Endothelial cell of umbilical vein (primary cell): ENCODE results near the gene USP11. TPM values are rescaled to one million over a fixed set of nuclear protein-coding genes. Genes with fewer than 3 reads are reported as not detected.
A peak's percentile ranks its signal among the peaks of the same experiment; 100 is the strongest.

Experiments
- BruUV-seq: library from RNA; stranded (reverse); fragments of 400-500 nt; replicated peaks from 2 replicates; lab custom pipeline; 2021; lab: Mats Ljungman, UMichigan
- CTCF ChIA-PET: fragments of 300-600, 350-600 bp; sonication (Branson Sonifier 250); formaldehyde crosslinking; loops from one replicate; lab custom pipeline; 2021; ENCODE audit warnings: antibody characterized with exemption, inconsistent platforms; lab: Charles Lee
- POLR2A ChIA-PET: fragments of 300-600, 350-600 bp; sonication (Branson Sonifier 250); formaldehyde crosslinking; loops from one replicate; lab custom pipeline; 2021; ENCODE audit warnings: antibody characterized with exemption, inconsistent platforms; lab: Charles Lee
- DNase-seq: peaks from one replicate; pipeline ENCODE4 v3.0.0-alpha.2; 2011; ENCODE audit warnings: low read depth, low spot score
- FAIRE-seq: peaks from 2 replicates; lab custom pipeline; 2011; peaks lifted over from hg19 to GRCh38; lab: Jason Lieb, UNC
- H2AFZ ChIP-seq: 2 replicates; pipeline ENCODE4 v1.6.0; 2012; ENCODE audit warnings: low read depth, low read length, control low read depth, inconsistent platforms
- H3K27ac ChIP-seq: 2 replicates; pipeline ENCODE4 v1.5.1; 2011; ENCODE audit warnings: low read depth, mild to moderate bottlenecking, control low read depth, low read length, moderate library complexity; ENCODE audit not compliant: insufficient read depth
- H3K27me3 ChIP-seq, 2 experiments: 2 replicates each; pipeline versions ENCODE4 v1.6.0 to v1.6.1; 2011; ENCODE audit warnings: low read length in 2 of 2, mixed read lengths in 1 of 2; ENCODE audit not compliant: control insufficient read depth in 2 of 2, insufficient read depth in 2 of 2
- H3K36me3 ChIP-seq, 2 experiments: 2 replicates in 1 of 2; 3 replicates in 1 of 2; pipeline ENCODE4 v1.5.1; 2011; ENCODE audit warnings: low read length in 2 of 2, mild to moderate bottlenecking in 1 of 2, moderate library complexity in 1 of 2; ENCODE audit not compliant: control insufficient read depth in 2 of 2, insufficient read depth in 2 of 2; ENCODE audit errors: extremely low read depth in 1 of 2
- H3K4me1 ChIP-seq: 3 replicates; pipeline ENCODE4 v1.5.1; 2011; ENCODE audit warnings: mild to moderate bottlenecking, low read length; ENCODE audit not compliant: control insufficient read depth, insufficient read depth; ENCODE audit errors: extremely low read depth
- H3K4me2 ChIP-seq: 2 replicates; pipeline ENCODE4 v1.6.1; 2011; ENCODE audit warnings: low read length, control low read depth, mixed read lengths; ENCODE audit not compliant: insufficient read depth
- H3K4me3 ChIP-seq, 3 experiments: fragments of 200-600 bp in 1 of 3; sonication (generic), shearing (Covaris generic) in 1 of 3; replicated peaks in 1 of 3; 2 replicates each; pipeline ENCODE4 v1.5.1; 2011 to 2016; ENCODE audit warnings: control low read depth in 3 of 3, low read length in 3 of 3, mild to moderate bottlenecking in 2 of 3, inconsistent platforms in 1 of 3, low read depth in 1 of 3, moderate library complexity in 1 of 3; ENCODE audit not compliant: insufficient read depth in 1 of 3
- H3K79me2 ChIP-seq: 2 replicates; pipeline ENCODE4 v1.6.0; 2012; ENCODE audit warnings: low read length, inconsistent platforms; ENCODE audit not compliant: control insufficient read depth, insufficient read depth
- H3K9ac ChIP-seq: replicated peaks from 2 replicates; pipeline ENCODE3; 2011; ENCODE audit warnings: low read length, control low read depth; ENCODE audit not compliant: insufficient read depth; ENCODE audit errors: extremely low read depth
- H3K9me1 ChIP-seq: replicated peaks from 3 replicates; pipeline ENCODE4 v1.6.0; 2011; ENCODE audit warnings: mild to moderate bottlenecking, low read length; ENCODE audit not compliant: control insufficient read depth, insufficient read depth; ENCODE audit errors: extremely low read depth
- H3K9me3 ChIP-seq: replicated peaks from 2 replicates; pipeline ENCODE4 v1.5.1; 2012; ENCODE audit warnings: low read length, inconsistent platforms; ENCODE audit not compliant: control insufficient read depth, insufficient read depth
- H4K20me1 ChIP-seq: replicated peaks from 2 replicates; pipeline ENCODE3; 2011; ENCODE audit warnings: mild to moderate bottlenecking, low read length; ENCODE audit not compliant: control insufficient read depth, insufficient read depth; ENCODE audit errors: extremely low read depth
- EZH2 ChIP-seq: IDR thresholded peaks from 2 replicates; pipeline ENCODE4 v1.6.1; 2012; ENCODE audit warnings: borderline replicate concordance, low read depth, mild to moderate bottlenecking, moderate library complexity, low read length, inconsistent platforms; ENCODE audit not compliant: severe bottlenecking
- FOS ChIP-seq: IDR thresholded peaks from 2 replicates; pipeline ENCODE4 v1.6.1; 2011; ENCODE audit warnings: mild to moderate bottlenecking, low read length, moderate library complexity, borderline replicate concordance; ENCODE audit not compliant: insufficient read depth
- GATA2 ChIP-seq: IDR thresholded peaks from 2 replicates; pipeline ENCODE4 v1.7.0; 2011; ENCODE audit warnings: low read depth, mild to moderate bottlenecking, moderate library complexity, mixed read lengths, low read length; ENCODE audit not compliant: insufficient read length, insufficient read depth
- JUN ChIP-seq: IDR thresholded peaks from 2 replicates; pipeline ENCODE4 v1.6.1; 2011; ENCODE audit warnings: borderline replicate concordance, low read depth; ENCODE audit not compliant: insufficient read length, insufficient read depth
- MAX ChIP-seq: IDR thresholded peaks from 2 replicates; pipeline ENCODE4 v1.6.1; 2011; ENCODE audit not compliant: insufficient read depth, insufficient read length
- MYC ChIP-seq: IDR thresholded peaks from one replicate; pipeline ENCODE4 v1.6.1; 2011; ENCODE audit warnings: mild to moderate bottlenecking, low read depth, low read length
- POLR2A ChIP-seq: IDR thresholded peaks from 2 replicates; pipeline ENCODE4 v1.6.1; 2012; ENCODE audit warnings: low read depth, mild to moderate bottlenecking, control low read depth, low read length
- POLR2AphosphoS5 ChIP-seq: IDR thresholded peaks from 2 replicates; pipeline ENCODE4 v1.6.1; 2012; ENCODE audit warnings: low read depth, mild to moderate bottlenecking, control low read depth, low read length, moderate library complexity; ENCODE audit not compliant: insufficient read depth
- dilution Hi-C: fragments of 300-500 bp; cut with MboI; formaldehyde crosslinking; loops from one replicate; pipeline ENCODE4 v1.15.0; 2019; ENCODE audit warnings: low sequenced_read_pairs; ENCODE audit not compliant: extremely low pct_ligation_motif_present
- intact Hi-C: fragments of 100-400 bp; cut with micrococcal nuclease; formaldehyde crosslinking; loops from one replicate; pipeline ENCODE4 v1.10.0; 2022
- polyA plus RNA-seq, 4 experiments: library from polyadenylated mRNA; depleted of rRNA in 3 of 4; stranded (reverse) in 3 of 4; unstranded in 1 of 4; fragments of >200 nt; gene quantifications; 2 replicates each; pipeline versions ENCODE4 v1.2.1 to v1.2.3, GENCODE V29; 2011 to 2012; ENCODE audit warnings: missing spikeins in 1 of 4
- total RNA-seq: library from RNA; stranded (reverse); gene quantifications from 2 replicates; pipeline ENCODE4 v1.2.3, GENCODE V29; 2021
- TF ChIP-seq, protein P1 (sequence below), 2 donors: IDR thresholded peaks; 1 replicate in 1 of 2; 2 replicates in 1 of 2; pipeline ENCODE4 v1.5.1; 2011; ENCODE audit warnings: low read length in 2 of 2, mild to moderate bottlenecking in 2 of 2, moderate library complexity in 2 of 2, control low read depth in 1 of 2, inconsistent platforms in 1 of 2, low read depth in 1 of 2; ENCODE audit not compliant: insufficient read depth in 1 of 2; ENCODE audit errors: extremely low read depth in 1 of 2

The USP11 gene
- total and polyA plus RNA-seq, 2 donors (not counting 3 experiments of a cell fraction or from before 2014, with no cell fraction given): 24.0 to 36.4 TPM

GRCh38 chrX:47241201-47242011 lies 8.6 kb downstream of the USP11 start:
- dilution Hi-C loops (no loop called here), intact Hi-C loops (no loop called here)
- no peak for FAIRE-seq
- TF ChIP-seq POLR2A (no peak), EZH2 (no peak), MYC (no peak), FOS (no peak), GATA2 (no peak), MAX (no peak), JUN (no peak), POLR2AphosphoS5 (no peak)
- TF ChIP-seq, protein P1, sequence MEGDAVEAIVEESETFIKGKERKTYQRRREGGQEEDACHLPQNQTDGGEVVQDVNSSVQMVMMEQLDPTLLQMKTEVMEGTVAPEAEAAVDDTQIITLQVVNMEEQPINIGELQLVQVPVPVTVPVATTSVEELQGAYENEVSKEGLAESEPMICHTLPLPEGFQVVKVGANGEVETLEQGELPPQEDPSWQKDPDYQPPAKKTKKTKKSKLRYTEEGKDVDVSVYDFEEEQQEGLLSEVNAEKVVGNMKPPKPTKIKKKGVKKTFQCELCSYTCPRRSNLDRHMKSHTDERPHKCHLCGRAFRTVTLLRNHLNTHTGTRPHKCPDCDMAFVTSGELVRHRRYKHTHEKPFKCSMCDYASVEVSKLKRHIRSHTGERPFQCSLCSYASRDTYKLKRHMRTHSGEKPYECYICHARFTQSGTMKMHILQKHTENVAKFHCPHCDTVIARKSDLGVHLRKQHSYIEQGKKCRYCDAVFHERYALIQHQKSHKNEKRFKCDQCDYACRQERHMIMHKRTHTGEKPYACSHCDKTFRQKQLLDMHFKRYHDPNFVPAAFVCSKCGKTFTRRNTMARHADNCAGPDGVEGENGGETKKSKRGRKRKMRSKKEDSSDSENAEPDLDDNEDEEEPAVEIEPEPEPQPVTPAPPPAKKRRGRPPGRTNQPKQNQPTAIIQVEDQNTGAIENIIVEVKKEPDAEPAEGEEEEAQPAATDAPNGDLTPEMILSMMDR (IDR thresholded peaks at IDR 0.05; ENCODE audit: extremely low read depth in 1 of 2, insufficient read depth in 1 of 2, low read depth in 1 of 2, low read length in 2 of 2): no peak
- Histone ChIP-seq H3K4me2 (no peak overlapping the region), H3K79me2 (no peaks in the 10 kb centered on the region), H2AFZ (no peak overlapping the region), H3K9me3 (no peaks in the 10 kb centered on the region), H3K4me1 (no peaks in the 10 kb centered on the region), H3K4me3 (no peak overlapping the region), H3K27ac (no peak overlapping the region), H4K20me1 (no peaks in the 10 kb centered on the region), H3K9me1 (no peaks in the 10 kb centered on the region), H3K9ac (no peak overlapping the region), H3K27me3 (no peaks in the 10 kb centered on the region), H3K36me3 (peaks cover 0 to 27% of the 10 kb centered on the region in 2 experiments)
- TSS peak; percentile 4 for BruUV-seq
- CTCF ChIA-PET: no interaction called here
- DNase-seq: no peak
- POLR2A ChIA-PET: no interaction called here
